PFSK-1 (cell line): ENCODE measurements around the gene NFE2L2.

Source experiments
- FOXP2 ChIP-seq: optimal IDR thresholded peaks from 2 replicates; pipeline ENCODE3; 2011; ENCODE audit warnings: borderline replicate concordance, control low read depth, inconsistent platforms; ENCODE audit not compliant: insufficient read depth; ENCODE audit errors: extremely low read length, extremely low read depth
- POLR2AphosphoS5 ChIP-seq: IDR thresholded peaks from 2 replicates; pipeline ENCODE4 v1.6.1; 2012; ENCODE audit warnings: low read depth, mild to moderate bottlenecking, control low read depth, low read length, moderate library complexity
- REST ChIP-seq, 2 experiments: IDR thresholded peaks; 2 replicates each; pipeline versions ENCODE4 v1.6.1 to v1.8.0; 2011 to 2012; ENCODE audit warnings: low read depth in 2 of 2, low read length in 2 of 2, control low read depth in 1 of 2, inconsistent platforms in 1 of 2, mild to moderate bottlenecking in 1 of 2, moderate library complexity in 1 of 2; ENCODE audit not compliant: insufficient read depth in 1 of 2
- SIN3A ChIP-seq: IDR thresholded peaks from 2 replicates; pipeline ENCODE4 v1.6.1; 2012; ENCODE audit warnings: mild to moderate bottlenecking, low read length, moderate library complexity, borderline replicate concordance; ENCODE audit not compliant: insufficient read depth
- TAF1 ChIP-seq: IDR thresholded peaks from 2 replicates; pipeline ENCODE4 v1.6.1; 2012; ENCODE audit warnings: low read length, control low read depth, borderline replicate concordance; ENCODE audit not compliant: insufficient read depth

Gene NFE2L2

GRCh38 chr2:177239053-177239452 lies 25.5 kb downstream of the NFE2L2 start:
- TF ChIP-seq POLR2AphosphoS5 (no peak), FOXP2 (no peak), TAF1 (no peak), REST (IDR thresholded peaks at IDR 0.05; ENCODE audit: insufficient read depth in 1 of 2, low read depth in 2 of 2, low read length in 2 of 2) (no peak), SIN3A (no peak)

- TF ChIP-seq REST (IDR thresholded peaks at IDR 0.05; ENCODE audit: insufficient read depth in 1 of 2, low read depth in 2 of 2, low read length in 2 of 2), result no peak
- no peak for TF ChIP-seq SIN3A
- TF ChIP-seq TAF1, result no peak
Measured at GRCh38 chr2:177237932-177238331, 26.6 kb downstream of the NFE2L2 start.

DNA sequence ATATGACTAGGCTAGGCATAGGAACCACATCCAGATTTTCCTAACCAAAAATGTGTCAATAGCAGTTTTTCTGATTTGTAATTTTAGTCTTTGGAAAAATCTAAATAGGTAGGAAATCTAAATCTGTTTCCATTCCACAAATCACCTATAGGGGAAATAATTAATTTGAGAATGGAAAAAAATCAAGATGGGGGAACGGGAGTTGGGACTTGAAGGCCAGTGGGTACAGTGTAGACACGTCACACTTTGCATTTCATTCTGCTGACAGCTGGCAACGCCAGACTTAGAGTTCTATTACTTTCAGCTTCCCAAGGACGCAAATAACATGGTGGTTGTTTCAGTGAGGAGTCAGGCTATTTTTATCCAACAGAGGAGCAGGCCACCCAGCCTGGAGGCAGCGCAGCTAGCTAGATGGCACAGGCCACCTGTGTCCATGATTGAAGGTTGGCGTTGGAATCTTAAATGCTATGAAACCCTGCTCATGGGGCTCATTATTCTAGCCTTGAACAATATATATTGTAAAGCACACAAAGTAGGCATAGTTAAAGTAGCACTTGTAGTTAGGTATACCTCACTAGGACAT lies 28.6 kb downstream of the NFE2L2 start:
- TF ChIP-seq POLR2AphosphoS5, result no peak
- TF ChIP-seq TAF1, result no peak
- TF ChIP-seq FOXP2, result no peak
- no peak for TF ChIP-seq REST (IDR thresholded peaks at IDR 0.05; ENCODE audit: insufficient read depth in 1 of 2, low read depth in 2 of 2, low read length in 2 of 2)
- no peak for TF ChIP-seq SIN3A

- no peak for TF ChIP-seq POLR2AphosphoS5
- TF ChIP-seq REST (IDR thresholded peaks at IDR 0.05; ENCODE audit: insufficient read depth in 1 of 2, low read depth in 2 of 2, low read length in 2 of 2), result no peak
- TF ChIP-seq SIN3A, result no peak
- TF ChIP-seq FOXP2, result no peak
Measured at GRCh38 chr2:177234267-177234666, 30.3 kb downstream of the NFE2L2 start.

DNA sequence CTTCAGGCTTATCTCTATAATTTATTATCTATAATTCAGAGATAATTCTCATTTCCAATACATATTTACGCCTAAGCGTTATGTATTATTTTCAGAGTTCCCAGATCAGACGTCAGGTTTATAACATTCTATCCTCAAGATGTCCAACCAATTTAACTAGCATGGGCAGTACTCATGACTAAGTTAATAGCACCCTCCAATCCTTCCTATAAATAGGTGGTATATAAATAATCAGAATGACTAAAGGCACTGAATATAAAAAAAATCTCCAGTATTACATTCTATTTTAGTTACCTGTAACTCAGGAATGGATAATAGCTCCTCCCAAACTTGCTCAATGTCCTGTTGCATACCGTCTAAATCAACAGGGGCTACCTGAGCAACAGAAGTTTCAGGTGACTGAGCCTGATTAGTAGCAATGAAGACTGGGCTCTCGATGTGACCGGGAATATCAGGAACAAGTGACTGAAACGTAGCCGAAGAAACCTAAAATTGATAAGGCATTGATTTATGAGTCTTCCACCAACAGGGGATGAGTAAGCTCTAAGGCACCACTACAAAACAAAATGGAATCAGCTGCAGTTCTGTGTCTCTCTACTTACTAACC lies 32.3 kb downstream of the NFE2L2 start:
- no peak for TF ChIP-seq POLR2AphosphoS5
- no peak for TF ChIP-seq REST (IDR thresholded peaks at IDR 0.05; ENCODE audit: insufficient read depth in 1 of 2, low read depth in 2 of 2, low read length in 2 of 2)
- no peak for TF ChIP-seq TAF1
- TF ChIP-seq SIN3A, result no peak
- no peak for TF ChIP-seq FOXP2
